ENCODE results near the gene EPHA3.

The EPHA3 gene

GRCh38 chr3:89326997-89327396 is 219.6 kb downstream of the EPHA3 start:
- no peak overlapping the region for H3K4me3 ChIP-seq (ENCODE audit: low read length, poor library complexity, severe bottlenecking)

GRCh38 chr3:89332386-89332785 is 225.0 kb downstream of the EPHA3 start:
- Histone ChIP-seq H3K79me2 (ENCODE audit: insufficient read depth, low read length) (no peaks in the 10 kb centered on the region), H4K20me1 (ENCODE audit: insufficient read depth, low read length, poor library complexity, severe bottlenecking) (no peaks in the 10 kb centered on the region), H3K4me3 (ENCODE audit: low read length, poor library complexity, severe bottlenecking) (no peak overlapping the region), H3F3A (ENCODE audit: low read depth) (no peaks in the 10 kb centered on the region), H3K9ac (ENCODE audit: low read depth, low read length, poor library complexity, severe bottlenecking) (no peak overlapping the region), H3K4me1 (ENCODE audit: insufficient read depth, low read length, poor library complexity, severe bottlenecking) (peaks cover 5% of the 10 kb centered on the region), H2AFZ (ENCODE audit: low read length) (no peak overlapping the region; the same call in 1 of the 2 replicates), H3K4me2 (ENCODE audit: low read depth, low read length, poor library complexity, severe bottlenecking) (no peak overlapping the region), H3K27me3 (ENCODE audit: insufficient read depth, low read length, poor library complexity, severe bottlenecking) (no peaks in the 10 kb centered on the region), H3K9me3 (ENCODE audit: insufficient read depth, low read depth, low read length) (no peaks in the 10 kb centered on the region), H3K36me3 (ENCODE audit: insufficient read depth, low read length) (no peaks in the 10 kb centered on the region), H3K9me2 (replicated peaks; ENCODE audit: low read depth, low read length) (no peaks in the 10 kb centered on the region)
- TF ChIP-seq CTCF (conservative IDR thresholded peaks at IDR 0.05; ENCODE audit: low read length) (no peak), EZH2phosphoT487 (IDR thresholded peaks at IDR 0.05; ENCODE audit: borderline replicate concordance) (no peak)

More at GRCh38 chr3:89326997-89327396, 219.6 kb downstream of the EPHA3 start:
- Histone ChIP-seq H3K4me1 (ENCODE audit: insufficient read depth, low read length, poor library complexity, severe bottlenecking) (no peaks in the 10 kb centered on the region), H2AFZ (ENCODE audit: low read length) (no peak overlapping the region), H3K9me2 (replicated peaks; ENCODE audit: low read depth, low read length) (no peaks in the 10 kb centered on the region), H3K79me2 (ENCODE audit: insufficient read depth, low read length) (no peaks in the 10 kb centered on the region), H3K9me3 (ENCODE audit: insufficient read depth, low read depth, low read length) (no peaks in the 10 kb centered on the region), H3K36me3 (ENCODE audit: insufficient read depth, low read length) (no peaks in the 10 kb centered on the region), H3K4me2 (ENCODE audit: low read depth, low read length, poor library complexity, severe bottlenecking) (no peak overlapping the region), H3K27me3 (ENCODE audit: insufficient read depth, low read length, poor library complexity, severe bottlenecking) (no peaks in the 10 kb centered on the region), H4K20me1 (ENCODE audit: insufficient read depth, low read length, poor library complexity, severe bottlenecking) (no peaks in the 10 kb centered on the region), H3K9ac (ENCODE audit: low read depth, low read length, poor library complexity, severe bottlenecking) (no peak overlapping the region), H3F3A (ENCODE audit: low read depth) (no peaks in the 10 kb centered on the region)
- TF ChIP-seq EZH2phosphoT487 (IDR thresholded peaks at IDR 0.05; ENCODE audit: borderline replicate concordance) (no peak), CTCF (conservative IDR thresholded peaks at IDR 0.05; ENCODE audit: low read length) (no peak)

DNA sequence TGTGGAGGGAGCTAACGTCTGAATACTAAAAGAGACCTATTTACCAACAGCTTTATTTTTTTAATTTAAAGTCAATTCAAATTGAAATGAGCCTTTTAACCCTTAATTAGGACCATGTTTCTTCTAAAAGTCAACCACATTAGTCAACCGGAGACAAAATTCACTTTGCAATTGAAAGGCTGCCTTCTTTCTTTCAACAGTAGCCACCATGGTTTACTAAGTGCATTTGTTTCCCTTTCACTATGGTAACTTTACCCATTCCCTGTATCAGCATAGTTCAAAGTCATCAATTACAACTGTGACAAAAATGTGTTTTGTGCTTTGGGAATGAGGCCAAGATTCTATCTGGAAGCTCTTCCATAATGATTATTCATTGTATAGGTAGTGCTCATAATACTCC is 225.4 kb downstream of the EPHA3 start:
- Histone ChIP-seq H3K9me2 (replicated peaks; ENCODE audit: low read depth, low read length) (no peaks in the 10 kb centered on the region), H3K4me2 (ENCODE audit: low read depth, low read length, poor library complexity, severe bottlenecking) (no peak overlapping the region), H3K27me3 (ENCODE audit: insufficient read depth, low read length, poor library complexity, severe bottlenecking) (no peaks in the 10 kb centered on the region), H3K9me3 (ENCODE audit: insufficient read depth, low read depth, low read length) (no peaks in the 10 kb centered on the region), H3K79me2 (ENCODE audit: insufficient read depth, low read length) (no peaks in the 10 kb centered on the region), H3K9ac (ENCODE audit: low read depth, low read length, poor library complexity, severe bottlenecking) (no peak overlapping the region), H3K36me3 (ENCODE audit: insufficient read depth, low read length) (no peaks in the 10 kb centered on the region), H2AFZ (ENCODE audit: low read length) (no peak overlapping the region), H3K4me3 (ENCODE audit: low read length, poor library complexity, severe bottlenecking) (no peak overlapping the region), H4K20me1 (ENCODE audit: insufficient read depth, low read length, poor library complexity, severe bottlenecking) (no peaks in the 10 kb centered on the region), H3K4me1 (ENCODE audit: insufficient read depth, low read length, poor library complexity, severe bottlenecking) (peaks cover 5% of the 10 kb centered on the region), H3F3A (ENCODE audit: low read depth) (no peaks in the 10 kb centered on the region)
- TF ChIP-seq EZH2phosphoT487 (IDR thresholded peaks at IDR 0.05; ENCODE audit: borderline replicate concordance) (no peak), CTCF (conservative IDR thresholded peaks at IDR 0.05; ENCODE audit: low read length) (no peak)
